Left ventricle myocardium superior (tissue), 1 donor: ENCODE results near the gene ABCC10. TPM values are rescaled to one million over a fixed set of nuclear protein-coding genes. Genes with fewer than 3 reads are reported as not detected.
"Not testable (repeated sequence)": the region's sequence is repeated elsewhere in the genome, so short reads cannot be mapped to it uniquely, and the experiment has no call there.

Experiments
- ATAC-seq: fragments of 200-7000 bp; cut with Tn5 transposase; one replicate; pipeline ENCODE4 v1.9.1; 2020; ENCODE audit warnings: mild to moderate bottlenecking, moderate library complexity
- DNase-seq: peaks from one replicate; pipeline ENCODE4 v3.0.0-alpha.2; 2020
- intact Hi-C: fragments of 100-400 bp; cut with micrococcal nuclease; formaldehyde crosslinking; loops from one replicate; pipeline ENCODE4 v1.11.0; 2022
- total RNA-seq: library from RNA; stranded (reverse); fragmentation: NEBNext Ultra II Directional; extraction: Animal tissue kit (Norgen Biotek cat#: 25700); gene quantifications from one replicate; pipeline ENCODE4 v1.2.1, GENCODE V29; 2021
- donor health status: DM: no; HTN: yes; CAD: no; lungs with severe emphysema.

ABCC10 gene
- total RNA-seq, 1 donor from 2014 or later = 11.5 TPM

DNA sequence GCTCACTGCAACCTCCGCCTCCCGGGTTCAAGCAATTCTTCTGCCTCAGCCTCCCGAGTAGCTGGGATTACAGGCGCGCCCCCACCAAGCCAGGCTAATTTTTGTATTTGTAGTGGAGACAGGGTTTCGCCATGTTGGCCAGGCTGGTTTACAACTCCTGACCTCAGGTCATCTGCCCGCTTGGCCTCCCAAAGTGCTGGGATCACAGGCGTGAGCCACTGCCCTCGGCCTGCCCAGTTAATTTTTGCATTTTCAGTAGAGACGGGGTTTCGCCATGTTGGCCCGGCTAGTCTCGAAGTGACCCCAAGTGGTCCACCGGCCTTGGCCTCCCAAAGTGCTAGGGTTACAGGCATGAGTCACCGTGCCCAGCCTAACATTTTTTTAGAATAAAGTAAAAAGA lies 30.8 kb downstream of the ABCC10 start:
- DNase-seq, intact Hi-C loops, ATAC-seq: not testable (repeated sequence)

DNA sequence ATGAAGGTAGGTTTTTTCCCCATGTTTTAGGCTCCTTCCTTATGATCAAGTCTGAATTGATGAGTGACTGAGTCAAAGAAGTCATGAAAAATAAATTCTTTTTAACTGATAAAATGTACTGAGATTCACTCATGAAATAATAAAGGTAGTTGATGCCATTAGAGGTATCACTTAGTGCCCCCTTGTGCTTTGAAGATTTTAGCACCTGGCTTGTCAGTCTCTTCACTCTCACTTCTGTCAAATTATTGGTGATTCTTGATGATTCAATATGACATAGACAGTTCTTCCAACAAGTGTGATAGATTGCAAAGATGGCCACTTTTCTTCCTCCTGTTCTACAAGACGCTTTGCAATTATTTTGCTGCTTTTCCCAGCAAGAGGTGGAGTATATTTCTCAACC lies 32.2 kb downstream of the ABCC10 start:
- intact Hi-C loops = no loop called here
- no peak for ATAC-seq
- DNase-seq = no peak

DNA sequence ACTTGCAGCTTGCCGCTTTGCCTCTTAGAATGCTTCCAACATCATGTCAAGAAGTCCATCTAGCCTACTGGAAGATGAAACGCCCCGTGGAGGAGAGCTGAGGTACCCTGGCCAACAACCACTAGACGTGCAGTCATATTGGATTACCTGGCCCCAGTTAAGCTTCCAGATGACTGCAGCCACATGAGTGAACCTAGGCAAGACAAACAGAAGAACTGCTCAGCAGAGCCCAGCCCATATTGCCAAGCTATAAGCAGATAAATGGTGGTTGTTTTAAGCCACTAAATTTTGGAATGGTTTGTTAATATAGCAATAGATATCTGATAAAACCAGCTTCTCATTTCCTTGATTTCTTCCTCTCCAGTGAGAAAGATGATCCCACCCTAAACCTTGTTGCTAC lies 32.7 kb downstream of the ABCC10 start:
- intact Hi-C loops = loop anchor here (5.0 kb wide), 1 partner anchor 37 kb away; no protein-coding TSS in a partner anchor
- ATAC-seq = no peak

DNA sequence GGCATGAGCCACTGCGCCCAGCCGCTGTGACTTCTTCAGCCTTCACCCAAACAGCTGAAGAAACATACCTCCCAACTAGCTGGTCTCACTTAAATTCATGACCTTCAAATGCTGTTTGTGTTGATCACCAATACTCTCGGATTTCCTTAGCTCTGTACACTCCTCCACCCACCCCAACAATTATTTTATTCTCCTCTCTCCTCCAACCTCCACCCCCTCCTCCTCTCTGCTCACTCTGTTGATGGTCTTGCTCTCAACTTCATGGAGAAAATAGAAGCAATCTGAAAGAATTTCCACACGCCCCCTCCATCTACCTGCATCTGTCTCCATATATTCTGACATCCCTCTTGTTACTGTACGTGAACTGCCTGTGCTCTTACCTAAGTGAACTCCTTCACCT lies 34.6 kb downstream of the ABCC10 start:
- DNase-seq (no peak), ATAC-seq (no peak)
- intact Hi-C loops = loop anchor here (5.0 kb wide), 1 partner anchor 35 kb away; no protein-coding TSS in a partner anchor

More for the DNA sequence above, 32.7 kb downstream of the ABCC10 start:
- no peak for DNase-seq

DNA sequence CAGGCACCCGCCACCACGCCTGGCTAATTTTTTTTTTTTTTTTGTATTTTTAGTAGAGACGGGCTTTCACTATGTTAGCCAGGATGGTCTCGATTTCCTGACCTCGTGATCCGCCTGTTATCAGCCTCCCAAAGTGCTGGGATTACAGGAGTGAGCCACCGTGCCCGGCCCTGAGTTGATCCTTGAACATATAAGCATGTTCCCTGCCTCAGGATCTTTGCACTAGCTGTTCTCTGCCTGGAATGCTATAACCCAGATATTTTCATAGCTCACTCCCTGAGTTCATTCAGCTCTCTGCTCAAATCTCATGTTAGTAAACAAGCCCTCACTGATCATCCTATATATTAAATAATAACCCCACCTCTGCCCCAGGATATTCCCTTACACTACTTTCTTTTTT lies 37.0 kb downstream of the ABCC10 start:
- no peak for ATAC-seq
- intact Hi-C loops = loop anchor here (5.0 kb wide), 1 partner anchor 33 kb away; no protein-coding TSS in a partner anchor
- DNase-seq = no peak

DNA sequence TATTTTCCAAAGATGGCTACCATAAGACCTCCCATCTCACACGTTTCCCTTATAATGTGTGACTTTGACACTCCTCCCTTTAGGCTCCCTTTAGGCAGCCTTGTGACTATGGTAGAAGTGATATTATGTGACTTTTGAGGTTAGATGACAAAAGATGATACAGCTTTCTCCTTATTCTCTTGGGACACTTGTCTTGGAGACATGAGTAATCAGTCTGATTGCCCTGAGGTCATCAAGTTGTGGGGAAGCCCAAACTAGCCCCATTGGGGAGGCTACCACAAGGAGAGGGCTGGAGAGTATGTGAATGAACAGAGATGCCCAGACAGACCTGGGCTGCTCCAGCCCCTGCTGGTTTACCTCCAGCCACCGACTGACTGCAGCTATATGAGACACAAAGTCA lies 38.6 kb downstream of the ABCC10 start:
- ATAC-seq = no peak
- DNase-seq = no peak
- intact Hi-C loops = no loop called here

DNA sequence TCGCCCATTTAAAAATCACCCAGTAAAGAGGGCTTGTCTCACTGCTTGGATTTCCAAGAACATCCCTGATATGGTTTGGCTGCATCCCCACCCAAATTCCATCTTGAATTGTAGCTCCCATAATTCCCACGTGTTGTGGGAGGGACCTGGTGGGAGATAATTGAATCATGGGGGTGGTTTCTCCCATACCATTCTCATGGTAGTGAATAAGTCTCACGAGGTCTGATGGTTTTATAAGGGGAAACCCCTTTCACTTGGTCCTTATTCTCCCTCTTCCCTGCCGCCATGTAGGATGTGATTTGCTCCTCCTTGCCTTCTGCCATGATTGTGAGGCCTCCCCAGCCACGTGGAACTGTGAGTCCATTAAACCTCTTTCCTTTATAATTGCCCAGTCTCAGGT lies 39.9 kb downstream of the ABCC10 start:
- ATAC-seq, intact Hi-C loops, DNase-seq: not testable (repeated sequence)

DNA sequence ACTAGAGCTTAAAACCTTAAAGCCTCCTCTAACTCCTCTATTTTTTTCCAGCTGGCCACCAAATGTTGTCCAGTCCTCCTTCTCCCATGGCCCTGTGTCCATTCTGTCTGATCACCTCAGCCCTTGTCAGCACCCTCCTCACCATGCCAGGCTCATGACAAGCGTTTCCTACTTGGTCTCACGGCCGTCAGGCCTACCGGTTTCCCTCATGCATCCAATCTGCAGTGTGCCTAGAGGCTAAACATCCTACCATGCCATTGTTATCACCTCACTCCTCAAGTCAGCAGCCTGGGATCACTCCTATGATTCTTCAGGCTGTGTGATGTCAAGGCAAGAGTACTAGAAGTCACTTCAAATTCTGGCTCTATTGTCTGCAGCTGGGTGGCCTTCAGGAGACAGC lies 40.4 kb downstream of the ABCC10 start:
- peak; percentile 46 for DNase-seq
- intact Hi-C loops = no loop called here
- ATAC-seq = peak; percentile 66

DNA sequence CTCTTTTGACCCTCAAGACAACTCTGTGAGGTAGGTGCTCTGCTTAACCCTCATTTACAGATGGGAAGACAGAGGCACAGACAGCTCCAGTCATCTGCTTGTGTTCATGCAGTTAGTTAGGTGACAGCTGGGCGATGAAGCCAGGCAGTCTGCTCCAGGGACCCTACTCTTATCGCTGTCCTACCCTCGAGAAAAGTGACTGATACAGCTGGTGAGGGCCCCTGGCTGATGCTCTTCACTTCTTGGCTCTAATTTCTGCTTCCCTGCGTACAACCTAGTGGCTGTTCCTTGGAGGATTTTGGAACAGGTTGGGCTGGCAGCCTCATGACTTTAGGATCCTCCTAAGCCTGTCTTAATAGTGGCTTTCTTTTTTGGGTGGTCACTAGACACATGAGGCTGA lies 40.9 kb downstream of the ABCC10 start:
- peak; percentile 62 for ATAC-seq
- intact Hi-C loops = no loop called here
- DNase-seq = no peak

DNA sequence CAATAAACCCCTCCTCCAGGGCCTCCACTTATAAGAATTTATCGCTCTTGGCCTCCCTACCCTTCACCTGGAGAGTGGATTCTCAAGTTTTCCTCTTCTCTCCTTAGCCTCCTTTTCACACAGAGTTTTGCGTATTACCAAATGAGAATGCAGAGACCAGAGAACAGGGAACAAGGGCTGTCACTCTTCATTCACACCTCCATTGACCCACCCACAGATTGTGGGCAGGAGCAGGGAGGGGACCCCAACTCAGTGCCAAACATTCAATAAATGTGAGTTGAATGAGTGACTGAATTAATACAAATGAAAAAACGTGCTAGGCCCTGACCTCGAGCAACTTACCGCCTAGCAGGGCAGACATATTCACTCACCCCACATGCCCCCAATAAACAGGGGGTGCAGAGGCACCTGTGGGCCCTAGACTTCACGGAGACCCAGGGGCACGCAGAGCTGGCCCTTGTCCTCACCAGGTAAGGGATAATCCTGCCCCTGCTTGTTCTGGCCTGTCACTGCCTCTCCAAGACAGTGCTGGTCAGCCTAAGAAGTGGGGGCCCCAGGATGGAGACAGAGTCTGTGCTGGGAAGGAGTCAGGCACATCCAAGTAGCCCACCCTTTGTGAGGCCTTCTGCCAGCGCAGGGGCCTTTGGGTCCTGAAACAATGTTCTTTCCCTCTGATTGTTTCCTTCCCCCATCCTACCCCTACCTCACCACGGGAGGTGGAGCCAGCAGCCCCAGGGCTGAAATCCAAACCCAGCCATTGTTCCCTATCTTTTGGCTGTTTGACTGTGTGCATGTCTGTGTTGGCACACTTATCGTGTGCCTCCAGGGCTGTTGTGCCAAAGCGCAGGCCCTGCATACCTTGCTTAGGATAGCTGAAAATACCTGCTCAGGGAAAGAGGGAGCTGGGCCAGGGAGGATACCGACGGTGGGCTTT lies 41.7 kb downstream of the ABCC10 start:
- ATAC-seq (peak; percentile 90), DNase-seq (peak; percentile 63)

DNA sequence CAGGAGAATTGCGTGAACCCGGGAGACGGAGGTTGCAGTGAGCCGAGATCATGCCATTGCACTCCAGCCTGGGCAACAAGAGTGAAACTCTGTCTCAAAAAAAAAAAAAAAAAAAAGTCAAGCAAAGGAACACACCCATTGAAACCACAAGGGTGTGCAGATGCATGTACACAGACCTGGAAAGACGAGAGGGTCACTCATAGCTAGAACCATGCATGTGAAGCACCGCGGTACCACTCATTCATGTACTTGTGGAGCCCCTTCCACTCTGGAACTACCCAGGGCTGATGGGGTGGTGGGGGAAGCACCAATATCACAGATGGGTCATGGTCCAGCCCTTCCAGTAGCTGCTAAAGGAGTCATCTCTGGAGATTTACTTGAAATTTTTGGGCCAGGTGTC lies 42.6 kb downstream of the ABCC10 start:
- no peak for ATAC-seq
- intact Hi-C loops = no loop called here
- DNase-seq = no peak

More for the DNA sequence above, 41.7 kb downstream of the ABCC10 start:
- intact Hi-C loops = no loop called here

DNA sequence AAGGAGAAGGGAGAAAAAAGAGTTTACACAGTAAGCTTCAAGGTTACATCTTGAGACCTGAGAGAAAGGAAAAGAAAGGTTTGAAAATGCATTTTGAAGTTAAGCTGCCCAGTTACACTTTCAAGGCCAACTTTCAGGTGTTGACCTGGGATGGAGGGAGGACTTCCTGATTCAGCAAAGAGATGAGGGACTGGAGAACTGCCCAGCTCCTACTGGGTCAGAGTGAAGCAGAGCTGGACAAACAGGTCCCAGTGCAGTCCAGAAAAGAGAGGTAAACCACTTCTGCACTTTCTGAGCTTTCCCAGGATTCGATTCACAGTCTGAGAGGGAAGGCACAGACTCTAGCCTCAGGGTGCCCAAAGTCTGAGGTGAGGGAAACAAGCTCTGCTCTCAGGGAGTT lies 44.1 kb downstream of the ABCC10 start:
- DNase-seq = no peak
- intact Hi-C loops = no loop called here

DNA sequence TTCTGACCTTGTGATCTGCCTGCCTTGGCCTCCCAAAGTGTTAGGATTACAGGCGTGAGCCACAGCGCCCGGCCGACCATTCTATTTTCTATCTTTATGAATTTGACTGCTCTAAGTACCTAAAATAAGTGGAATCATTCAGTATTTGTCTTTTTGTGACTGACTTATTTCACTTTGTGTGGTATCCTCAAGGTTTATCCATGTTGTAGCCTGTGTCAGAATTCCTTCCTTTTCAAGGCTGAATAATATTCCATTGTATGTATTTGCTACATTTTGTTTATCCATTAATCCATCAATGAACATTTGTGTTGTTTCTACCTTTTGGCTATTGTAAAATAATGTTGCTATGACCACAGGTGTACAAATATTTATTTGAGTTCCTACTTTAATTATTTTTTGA lies 45.2 kb downstream of the ABCC10 start:
- DNase-seq (no peak), ATAC-seq (no peak)
- intact Hi-C loops = no loop called here

More for the DNA sequence above, 44.1 kb downstream of the ABCC10 start:
- ATAC-seq = no peak

DNA sequence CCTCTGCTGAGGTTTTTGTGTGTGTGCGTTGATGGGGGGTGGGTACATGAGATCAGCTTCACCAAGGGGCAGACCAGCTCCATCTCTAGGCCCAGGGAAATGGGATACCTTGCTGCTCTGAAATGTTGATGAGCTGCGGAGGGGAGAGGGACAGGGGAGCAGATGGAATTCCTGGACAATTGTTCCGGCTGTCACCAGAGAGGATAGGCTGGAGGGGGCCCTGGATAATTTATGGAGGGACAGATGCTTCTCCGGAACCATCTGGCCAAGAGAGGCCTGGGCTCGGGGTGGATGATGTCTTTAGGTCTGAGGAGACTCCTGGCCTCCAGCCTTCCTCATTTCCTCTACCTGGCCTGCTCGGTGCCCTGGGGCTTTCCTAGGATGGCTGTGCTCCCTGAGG lies 48.2 kb downstream of the ABCC10 start:
- no peak for DNase-seq
- ATAC-seq = no peak
- intact Hi-C loops = no loop called here

DNA sequence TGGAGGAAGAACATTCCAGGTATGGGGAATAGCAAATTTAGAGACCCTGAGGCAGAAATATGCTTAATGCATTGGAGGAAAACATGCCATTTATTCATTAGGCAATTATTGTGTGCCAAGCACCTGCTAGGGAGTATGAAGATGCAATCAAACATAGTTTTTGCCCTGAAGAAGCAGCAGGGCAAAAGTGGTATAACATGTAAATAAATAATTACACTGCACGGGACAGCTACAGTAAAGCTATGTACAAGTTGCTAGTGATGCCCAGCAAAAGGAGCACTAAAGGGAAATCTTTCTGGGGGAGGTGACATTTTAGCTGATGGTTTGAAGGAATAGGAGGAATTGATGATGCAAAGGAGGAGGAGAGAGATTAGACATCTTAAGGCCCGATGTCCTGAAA lies 49.4 kb downstream of the ABCC10 start:
- ATAC-seq (no peak), DNase-seq (no peak)
- intact Hi-C loops = no loop called here

DNA sequence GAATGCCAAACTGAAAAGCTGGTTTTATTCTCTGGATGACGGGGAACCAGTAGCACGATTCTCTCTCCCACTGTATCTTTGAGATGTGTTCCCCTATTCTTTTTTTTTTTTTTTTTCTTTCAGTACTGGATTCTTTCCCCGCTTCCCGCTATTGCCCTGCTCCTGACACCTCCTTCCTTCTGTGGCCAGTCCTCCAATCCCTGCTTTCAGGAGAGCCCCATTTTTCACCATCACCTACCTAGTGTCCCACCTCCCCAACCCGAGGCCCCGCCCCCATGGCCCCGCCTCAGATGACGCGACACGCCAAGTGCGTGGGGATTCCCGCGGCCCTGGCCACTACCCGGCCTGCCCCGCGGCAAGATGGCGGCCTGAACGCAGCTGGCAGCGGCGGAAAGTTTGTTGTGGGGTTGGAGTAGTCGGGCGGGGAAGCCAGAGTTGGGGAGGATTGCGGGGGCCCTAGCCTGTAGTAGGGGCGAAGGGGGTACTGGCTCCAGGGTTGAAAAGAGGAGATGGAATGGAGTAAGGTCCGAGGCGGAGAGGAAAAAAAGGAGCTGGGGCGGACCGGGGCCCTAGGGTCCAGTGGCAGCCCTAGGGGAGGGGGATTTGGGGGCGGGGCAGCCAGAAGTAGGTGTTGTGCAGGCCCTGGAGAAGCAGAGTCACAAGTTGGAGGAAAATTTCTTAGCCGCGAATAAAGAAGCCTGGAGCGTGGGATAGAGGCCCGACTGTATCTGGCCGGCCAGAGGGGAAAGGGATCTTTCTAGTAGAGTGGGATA lies 50.1 kb downstream of the ABCC10 start, which contains the start of gene TJAP1:
Gene TJAP1 (plus strand): TSS at position 336 of the 773 bp plus-strand sequence. CDS start 21,432 bp downstream, outside the sequence.
- DNase-seq (peak; percentile 96), ATAC-seq (peak; percentile 99)
- intact Hi-C loops = no loop called here

DNA sequence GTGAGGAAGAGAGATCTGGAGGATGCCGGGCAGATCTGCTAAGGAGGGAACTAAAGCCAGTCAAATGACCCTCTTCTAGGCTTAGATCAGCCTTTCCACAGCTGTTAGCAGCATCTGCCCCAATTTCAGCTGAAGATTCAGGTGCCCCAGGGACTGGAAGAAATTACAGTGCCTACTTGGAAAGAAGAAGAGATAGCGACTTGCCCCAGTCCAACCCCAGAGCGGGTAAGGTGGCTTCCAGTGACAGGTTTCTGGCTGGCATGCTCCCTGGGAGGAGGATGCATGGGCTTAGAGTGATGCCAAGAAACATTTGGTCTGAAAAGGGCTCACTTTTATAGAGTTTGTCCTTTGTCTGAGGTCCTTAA lies 50.6 kb downstream of the ABCC10 start:
- intact Hi-C loops = no loop called here
- DNase-seq (no peak), ATAC-seq (no peak)

DNA sequence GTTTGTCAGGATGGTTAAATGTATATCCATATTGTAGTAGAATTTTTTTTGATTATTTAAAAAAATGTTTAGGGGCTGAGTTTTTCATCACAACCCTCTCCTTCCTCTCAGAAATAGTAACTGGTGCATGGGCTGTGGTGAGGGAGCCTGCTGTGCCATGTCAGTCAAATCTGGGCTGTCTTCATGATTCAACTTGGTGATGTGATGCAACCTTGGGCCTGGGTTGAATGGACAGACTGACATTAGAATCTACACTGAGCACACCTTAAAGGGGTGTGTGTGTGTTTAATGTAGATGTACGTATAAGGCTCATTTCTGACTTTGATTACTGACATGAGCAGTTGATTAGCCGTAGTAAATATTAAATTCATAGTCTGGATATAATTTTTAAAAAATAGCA lies 53.7 kb downstream of the ABCC10 start:
- intact Hi-C loops = no loop called here
- ATAC-seq (no peak), DNase-seq (no peak)

DNA sequence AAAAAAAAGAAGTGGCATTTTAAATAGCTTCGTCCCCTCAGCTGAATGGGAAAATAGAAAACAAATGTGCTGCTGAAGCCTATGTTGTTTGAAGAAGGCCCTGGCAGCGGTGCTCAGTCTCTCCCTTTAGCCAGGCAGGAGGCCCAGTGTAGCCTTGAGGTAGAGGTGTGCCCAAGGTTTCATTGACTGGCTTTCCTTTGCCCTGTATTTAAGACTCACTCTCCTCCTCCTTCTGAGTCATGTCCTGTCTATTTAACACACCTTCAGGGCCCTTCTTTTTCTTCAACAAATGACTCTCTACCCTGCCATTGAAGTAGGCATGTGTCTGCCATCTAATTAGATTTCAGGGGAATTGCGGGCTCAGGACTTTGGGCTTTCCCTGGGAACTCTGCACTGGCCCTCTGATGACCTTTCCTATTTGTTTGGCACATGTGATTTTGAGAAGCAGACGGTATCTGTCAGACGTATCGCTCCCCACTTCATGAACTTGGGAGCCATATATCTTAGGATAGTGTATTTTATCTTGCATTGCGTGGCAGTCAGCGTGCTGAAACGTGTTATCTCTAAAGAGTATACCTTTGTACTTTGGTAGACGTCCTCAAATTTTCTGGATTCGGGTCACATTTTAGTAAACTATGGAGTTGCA lies 54.4 kb downstream of the ABCC10 start:
- intact Hi-C loops = no loop called here
- ATAC-seq (no peak), DNase-seq (no peak)
